ENCODE data around the gene CMIP.

The CMIP gene

DNA sequence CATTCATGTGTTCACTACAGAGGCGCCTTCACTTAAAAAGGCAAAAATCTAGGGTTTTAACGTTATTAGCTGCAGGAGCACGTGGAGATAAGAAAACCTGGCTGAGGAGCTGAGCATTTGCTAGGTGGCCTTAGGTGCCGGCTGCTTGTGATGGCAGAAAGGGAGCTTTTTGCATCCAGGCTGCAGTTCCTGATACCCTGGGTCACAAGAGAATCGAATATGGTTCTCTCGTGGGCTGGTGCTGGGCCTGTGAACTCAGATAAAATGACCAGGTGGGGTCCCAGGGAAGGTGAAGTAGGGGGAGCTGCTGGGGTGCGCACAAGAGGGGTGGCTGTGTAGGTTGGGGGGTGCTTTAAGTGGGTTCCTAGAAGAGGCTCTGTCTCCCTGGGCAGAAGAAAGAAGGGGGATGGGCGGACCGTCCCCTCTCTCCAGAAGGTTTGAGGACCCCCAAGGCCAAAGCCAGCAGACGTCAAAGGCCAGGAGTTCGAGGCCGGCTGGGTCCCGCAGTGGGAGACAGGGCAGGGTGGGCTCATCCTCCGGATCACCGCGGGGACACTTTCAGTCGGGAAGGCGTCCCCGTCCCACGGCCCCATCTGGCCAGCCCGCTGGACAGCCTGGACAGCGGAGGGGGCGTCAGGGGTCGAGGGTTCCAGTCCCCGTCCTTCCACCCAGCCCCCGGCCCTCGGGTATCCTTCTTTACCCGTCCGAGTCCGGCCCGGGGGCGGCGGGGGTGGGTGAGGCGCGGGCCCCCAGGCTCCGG, 740 bp upstream of the CMIP start:
- no peak for DNase-seq (ENCODE audit: low read depth)
- H3K4me3 ChIP-seq (ENCODE audit: low read depth, low read length): peak overlapping the region; percentile 10
- TF ChIP-seq, protein P1, sequence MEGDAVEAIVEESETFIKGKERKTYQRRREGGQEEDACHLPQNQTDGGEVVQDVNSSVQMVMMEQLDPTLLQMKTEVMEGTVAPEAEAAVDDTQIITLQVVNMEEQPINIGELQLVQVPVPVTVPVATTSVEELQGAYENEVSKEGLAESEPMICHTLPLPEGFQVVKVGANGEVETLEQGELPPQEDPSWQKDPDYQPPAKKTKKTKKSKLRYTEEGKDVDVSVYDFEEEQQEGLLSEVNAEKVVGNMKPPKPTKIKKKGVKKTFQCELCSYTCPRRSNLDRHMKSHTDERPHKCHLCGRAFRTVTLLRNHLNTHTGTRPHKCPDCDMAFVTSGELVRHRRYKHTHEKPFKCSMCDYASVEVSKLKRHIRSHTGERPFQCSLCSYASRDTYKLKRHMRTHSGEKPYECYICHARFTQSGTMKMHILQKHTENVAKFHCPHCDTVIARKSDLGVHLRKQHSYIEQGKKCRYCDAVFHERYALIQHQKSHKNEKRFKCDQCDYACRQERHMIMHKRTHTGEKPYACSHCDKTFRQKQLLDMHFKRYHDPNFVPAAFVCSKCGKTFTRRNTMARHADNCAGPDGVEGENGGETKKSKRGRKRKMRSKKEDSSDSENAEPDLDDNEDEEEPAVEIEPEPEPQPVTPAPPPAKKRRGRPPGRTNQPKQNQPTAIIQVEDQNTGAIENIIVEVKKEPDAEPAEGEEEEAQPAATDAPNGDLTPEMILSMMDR (IDR thresholded peaks at IDR 0.05; ENCODE audit: low read depth, low read length, missing control alignments): no peak

DNA sequence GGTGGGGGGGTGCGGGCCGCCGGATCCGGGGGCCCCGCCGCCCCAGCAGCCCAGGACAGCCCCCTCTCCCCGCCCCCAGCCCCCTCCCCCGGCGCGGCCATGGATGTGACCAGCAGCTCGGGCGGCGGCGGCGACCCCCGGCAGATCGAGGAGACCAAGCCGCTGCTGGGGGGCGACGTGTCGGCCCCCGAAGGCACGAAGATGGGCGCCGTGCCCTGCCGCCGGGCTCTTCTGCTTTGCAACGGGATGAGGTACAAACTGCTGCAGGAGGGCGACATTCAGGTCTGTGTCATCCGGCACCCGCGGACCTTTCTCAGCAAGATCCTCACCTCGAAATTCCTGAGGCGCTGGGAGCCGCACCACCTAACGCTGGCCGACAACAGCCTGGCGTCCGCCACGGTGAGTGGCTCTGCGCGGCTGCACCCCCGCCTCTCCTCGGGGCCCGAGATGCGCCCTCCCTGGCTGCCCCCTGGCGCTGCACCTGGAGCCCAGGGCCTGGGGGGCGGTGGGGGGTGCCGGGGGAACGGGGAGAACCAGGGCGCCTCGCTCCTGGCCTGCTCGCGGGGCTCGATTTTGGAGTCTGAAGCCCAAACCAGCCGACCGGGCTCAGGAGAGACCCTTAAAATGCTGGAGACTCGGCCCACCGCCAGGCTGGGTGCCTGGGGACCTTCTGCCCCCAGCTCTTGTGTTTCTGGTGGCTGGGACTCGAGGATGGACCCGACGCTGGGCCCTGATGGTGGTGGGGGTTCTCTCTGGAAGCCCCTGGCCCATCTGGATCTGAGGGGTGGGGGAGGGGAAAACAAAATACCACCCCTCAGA, 744 bp downstream of the CMIP start:
- no peak for DNase-seq (ENCODE audit: low read depth)
- H3K4me3 ChIP-seq (ENCODE audit: low read depth, low read length): peak overlapping the region; percentile 78
- TF ChIP-seq, protein P1 (IDR thresholded peaks at IDR 0.05; ENCODE audit: low read depth, low read length, missing control alignments): peak; percentile 31

DNA sequence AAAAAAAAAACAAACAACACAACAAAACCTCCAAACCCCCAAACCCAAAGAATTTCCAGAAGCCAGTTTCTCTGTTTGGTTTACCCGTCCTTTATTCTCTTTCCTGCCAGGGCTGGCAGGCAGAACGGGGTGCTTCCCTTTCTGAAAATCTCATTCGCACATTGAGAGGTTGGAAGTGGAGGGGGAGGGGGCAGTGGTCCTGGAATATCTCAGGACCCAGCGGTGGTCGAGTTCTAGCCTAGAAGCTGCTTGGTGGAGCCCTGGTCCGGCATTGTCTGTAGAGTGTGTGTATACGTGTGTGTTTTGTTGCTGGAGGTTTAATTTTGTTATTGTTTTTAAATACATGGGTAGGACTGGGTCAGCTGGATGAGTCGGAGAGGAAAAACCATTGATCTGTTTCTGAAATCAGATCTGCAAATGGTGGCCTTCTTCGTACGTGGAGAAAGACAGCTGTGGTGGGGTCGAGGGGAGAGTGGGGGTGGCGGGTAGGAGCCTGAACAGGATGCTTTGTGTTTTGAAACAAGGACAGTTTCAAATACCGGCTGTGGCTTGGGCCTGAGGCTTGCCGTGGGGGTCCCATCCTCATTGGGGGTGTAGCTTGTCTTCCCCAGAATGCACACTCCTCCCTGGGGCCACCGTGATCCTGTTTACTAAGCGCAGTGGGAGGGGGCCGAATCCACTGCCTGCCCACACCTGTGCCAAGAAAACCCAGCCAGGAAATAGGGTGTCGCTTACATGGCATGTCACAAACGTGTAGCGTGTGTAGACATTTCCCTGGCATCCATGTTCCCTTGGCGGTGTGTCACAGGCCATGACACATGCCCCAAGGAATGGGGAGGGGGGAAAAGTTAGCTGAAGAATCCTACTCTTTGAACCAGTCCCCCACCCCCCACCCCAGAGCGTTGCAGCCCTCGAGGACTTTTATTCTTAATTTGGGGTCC, 1.6 kb downstream of the CMIP start:
- H3K4me3 ChIP-seq (ENCODE audit: low read depth, low read length): peak overlapping the region; percentile 78
- no peak for DNase-seq (ENCODE audit: low read depth)
- TF ChIP-seq, protein P1 (IDR thresholded peaks at IDR 0.05; ENCODE audit: low read depth, low read length, missing control alignments): no peak

DNA sequence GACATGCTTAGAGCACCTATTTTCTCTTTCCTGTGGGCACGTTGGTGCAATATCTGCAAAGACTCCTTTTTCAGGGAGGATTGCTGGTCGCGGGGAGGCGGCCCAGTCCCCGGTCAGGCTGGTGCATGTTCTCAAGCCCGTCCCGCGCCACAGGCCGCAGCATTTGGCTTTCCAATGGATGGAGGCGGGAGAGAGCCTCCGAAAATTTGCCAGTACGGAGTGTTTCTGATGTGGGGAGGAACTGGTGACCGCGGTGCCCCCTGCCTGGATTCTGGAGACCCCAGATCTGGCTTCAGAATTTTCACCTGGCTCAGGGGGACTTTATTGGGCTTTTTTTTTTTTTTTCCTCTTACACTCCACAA, 2.3 kb downstream of the CMIP start:
- TF ChIP-seq, protein P1 (IDR thresholded peaks at IDR 0.05; ENCODE audit: low read depth, low read length, missing control alignments): no peak
- H3K4me3 ChIP-seq (ENCODE audit: low read depth, low read length): peak overlapping the region; percentile 78; the same call in 1 of the 2 replicates
- no peak for DNase-seq (ENCODE audit: low read depth)

DNA sequence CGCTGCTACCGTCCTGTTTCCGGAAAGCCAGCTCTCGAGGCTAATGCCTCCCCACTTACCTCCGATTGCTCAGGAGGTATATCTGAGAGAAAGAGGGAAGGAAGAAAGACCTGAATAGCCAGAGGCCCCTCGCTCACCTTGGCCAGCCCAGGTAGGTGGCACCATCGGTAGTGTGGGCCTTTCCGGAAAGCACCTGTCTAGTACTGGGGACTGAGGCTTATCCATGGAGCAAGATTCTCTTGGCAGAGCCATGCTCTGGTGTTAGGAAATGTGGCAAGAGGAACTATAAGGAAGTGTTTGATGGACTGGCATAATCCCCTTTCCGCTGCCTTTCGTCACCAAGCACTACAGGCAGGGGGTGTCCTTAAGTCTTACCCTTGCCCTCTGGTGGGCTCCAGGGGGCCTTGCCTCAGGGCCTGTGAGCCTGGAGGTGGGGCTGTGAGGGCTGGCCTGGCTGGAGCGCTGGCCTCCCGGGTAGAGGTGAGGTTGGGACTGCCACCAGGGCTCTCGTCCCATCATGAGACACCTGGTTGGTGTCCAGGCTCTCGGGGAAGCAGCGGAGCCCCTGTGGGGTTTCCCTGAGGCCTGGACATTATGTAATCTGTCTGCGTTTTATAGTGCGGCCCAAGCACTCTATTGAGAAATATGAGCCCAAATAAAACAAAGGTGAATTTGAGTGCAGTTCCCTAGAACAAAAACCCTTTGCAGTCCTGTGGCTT, 2.9 kb downstream of the CMIP start:
- TF ChIP-seq, protein P1 (IDR thresholded peaks at IDR 0.05; ENCODE audit: low read depth, low read length, missing control alignments): no peak
- H3K4me3 ChIP-seq (ENCODE audit: low read depth, low read length): no peak overlapping the region
- DNase-seq (ENCODE audit: low read depth): no peak

Data from GM12864 (cell line).